ENCODE measurements around the gene C6orf58.
"Not testable (repeated sequence)": the region's sequence is repeated elsewhere in the genome, so short reads cannot be mapped to it uniquely, and the experiment has no call there.

The C6orf58 gene

DNA sequence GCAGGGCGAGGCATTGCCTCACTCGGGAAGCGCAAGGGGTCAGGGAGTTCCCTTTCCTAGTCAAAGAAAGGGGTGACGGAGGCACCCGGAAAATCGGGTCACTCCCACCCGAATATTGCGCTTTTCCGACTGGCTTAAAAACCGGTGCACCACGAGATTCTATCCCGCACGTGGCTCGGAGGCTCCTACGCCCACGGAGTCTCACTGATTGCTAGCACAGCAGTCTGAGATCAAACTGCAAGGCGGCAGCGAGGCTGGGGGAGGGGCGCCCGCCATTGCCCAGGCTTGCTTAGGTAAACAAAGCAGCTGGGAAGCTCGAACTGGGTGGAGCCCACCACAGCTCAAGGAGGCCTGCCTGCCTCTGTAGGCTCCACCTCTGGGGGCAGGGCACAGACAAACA, 16.5 kb downstream of the C6orf58 start:
- DNase-seq = not testable (repeated sequence)

DNA sequence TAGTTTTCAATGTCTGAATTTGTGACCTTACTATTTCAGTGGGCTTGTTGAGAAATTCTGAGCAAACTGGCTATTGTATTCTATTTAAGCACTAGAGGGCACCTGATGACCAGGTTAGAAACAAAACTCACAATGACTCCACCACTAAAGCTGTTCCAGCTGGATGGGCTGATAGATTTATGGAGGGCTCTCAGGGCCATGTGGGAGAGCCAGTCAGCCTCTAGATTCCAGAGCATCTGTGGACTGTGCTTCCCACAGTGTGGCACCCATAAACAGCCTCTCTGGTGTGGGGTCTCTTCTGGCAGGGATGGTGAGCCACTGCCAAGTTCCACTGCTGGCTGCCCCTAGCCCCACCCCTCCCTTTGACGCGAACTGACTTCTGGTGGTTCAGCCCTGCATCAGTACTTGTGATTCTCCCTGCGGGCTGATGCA, 29.2 kb downstream of the C6orf58 start:
- DNase-seq = peak; percentile 52

DNA sequence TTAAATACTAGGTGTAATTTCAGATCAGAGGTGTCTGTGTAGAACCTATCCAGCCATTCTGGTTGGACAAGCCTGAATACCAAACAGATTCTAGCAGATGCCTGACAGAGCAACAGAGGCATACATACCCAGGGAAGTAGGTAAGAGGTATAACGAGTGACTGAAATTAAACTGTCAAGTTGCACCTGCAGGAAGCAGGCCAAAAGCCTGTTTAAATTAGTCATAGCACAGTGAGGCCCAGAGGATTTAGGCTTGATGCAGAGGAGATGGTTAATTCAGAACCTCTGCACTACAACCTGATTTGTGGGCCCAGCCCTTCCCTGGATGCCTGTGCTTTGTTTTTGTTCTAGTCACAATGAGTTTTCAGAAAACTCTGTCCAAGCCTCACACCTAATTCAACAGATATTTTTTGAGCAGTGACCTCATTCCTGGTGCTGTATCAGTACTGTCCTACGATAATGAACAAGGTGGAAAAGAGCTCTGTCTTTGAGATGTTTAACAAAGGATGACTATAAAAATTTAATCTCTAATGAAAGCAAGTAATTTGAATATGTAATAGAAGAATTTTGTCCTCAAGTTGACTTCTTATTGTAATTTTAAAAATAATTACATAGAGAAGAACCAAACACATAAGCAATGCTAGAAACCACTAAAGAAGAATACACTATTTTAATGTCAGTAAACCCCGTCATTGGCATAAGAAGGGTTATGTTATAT, 31.7 kb downstream of the C6orf58 start:
- DNase-seq = no peak

DNA sequence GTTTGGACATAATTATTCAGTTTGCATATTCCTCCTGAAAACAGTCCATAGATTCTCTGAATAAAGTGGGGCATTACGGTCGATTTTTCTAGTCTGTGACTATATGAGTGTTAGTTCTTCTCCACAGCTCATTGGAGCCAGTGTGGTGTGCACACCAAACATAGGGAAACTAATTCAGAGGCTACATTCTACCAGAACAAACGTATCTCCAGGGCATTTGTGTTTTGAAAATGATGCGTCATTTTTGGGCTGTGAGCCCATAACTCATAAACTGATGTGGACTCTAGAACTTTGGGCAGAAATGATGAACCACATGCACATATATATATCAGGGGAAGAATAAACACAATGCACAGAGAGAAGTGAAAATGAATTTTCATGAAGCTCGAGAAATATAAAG, 41.8 kb downstream of the C6orf58 start:
- DNase-seq = no peak

DNA sequence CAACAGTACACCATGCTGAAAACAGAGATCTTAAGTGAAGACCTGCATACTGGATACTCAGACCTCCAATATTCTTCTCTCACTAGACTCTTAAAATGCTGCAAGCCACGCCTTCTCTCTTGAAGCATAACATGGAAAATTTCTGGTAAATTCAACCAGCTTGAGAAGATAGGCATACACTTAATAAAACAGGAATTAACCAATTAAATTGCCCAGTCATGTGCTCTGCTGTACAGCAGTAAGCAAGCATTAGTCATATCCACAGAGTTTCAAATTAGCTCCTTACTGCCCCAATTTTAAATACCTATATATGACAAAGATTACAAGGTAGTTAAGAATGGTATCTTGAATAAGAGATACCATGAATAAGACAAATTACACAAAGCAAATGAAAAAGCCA, 53.8 kb downstream of the C6orf58 start:
- DNase-seq = no peak

DNA sequence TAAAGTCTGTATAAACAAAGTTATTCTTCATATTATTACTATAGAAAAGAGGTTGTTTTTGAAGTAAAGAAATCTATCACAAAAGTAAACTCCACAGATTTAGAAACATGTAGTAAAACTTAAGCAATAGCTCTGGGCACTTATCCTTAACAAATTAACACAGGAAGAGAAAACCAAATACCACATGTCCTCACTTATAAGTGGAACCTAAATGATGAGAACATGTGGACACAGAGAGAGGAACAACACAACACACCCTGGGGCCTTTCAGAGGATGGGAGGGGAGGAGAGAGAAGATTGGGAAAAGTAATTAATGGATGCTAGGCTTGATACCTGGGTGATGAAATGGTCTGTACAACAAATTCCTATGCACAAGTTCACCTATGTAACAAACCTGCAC, 57.2 kb downstream of the C6orf58 start:
- no peak for DNase-seq

DNA sequence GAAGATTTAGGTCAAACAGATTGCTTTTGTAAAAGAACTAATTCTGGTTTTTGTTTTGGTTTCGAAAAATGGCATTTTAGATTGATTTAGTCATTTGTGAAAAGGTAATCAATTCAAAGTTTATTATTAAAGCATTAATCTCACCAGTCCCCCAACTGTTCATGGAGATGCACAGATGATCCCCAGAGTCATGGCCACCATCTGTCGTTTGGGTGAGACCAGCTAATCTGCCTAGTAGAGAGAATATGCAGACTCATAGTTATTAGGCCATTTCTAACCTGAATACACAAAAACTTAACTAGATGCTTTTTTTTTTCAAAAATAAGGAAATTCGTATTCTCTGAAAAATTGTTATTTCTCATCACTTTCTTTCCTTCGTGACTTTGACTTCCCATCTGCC, 58.1 kb downstream of the C6orf58 start:
- no peak for DNase-seq

DNA sequence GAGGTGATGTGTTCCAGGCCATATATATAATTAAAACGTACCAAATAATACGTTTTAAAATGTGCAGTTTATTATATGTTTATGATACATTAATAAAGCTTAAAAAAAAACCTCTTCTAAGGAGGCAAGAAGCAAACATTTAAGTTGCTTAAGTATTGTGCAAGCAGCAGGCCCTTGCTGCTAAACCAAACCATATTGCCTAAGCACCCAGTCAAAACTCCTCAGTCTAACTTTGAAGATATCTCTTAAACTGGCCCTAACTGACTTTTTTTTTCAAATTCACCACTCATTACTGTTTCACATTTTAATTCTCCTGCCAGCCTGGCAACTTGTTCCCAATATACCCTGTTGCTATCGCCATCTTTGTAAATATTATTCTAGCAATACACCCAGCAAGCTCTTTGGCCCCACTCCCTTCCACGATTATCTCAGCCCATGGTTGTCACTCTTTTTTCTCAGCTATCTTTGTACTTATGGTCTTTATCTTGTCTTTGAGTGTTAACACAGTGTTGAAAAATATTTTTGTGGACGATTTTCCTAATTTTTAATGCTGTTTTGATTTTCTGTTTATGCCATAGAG, 60.9 kb downstream of the C6orf58 start:
- no peak for DNase-seq

Data from fibroblast of upper back skin (primary cell).